Glutamatergic neuron (in vitro differentiated cells): ENCODE data around the gene SYT2. TPM values are rescaled to one million over a fixed set of nuclear protein-coding genes. Genes with fewer than 3 reads are reported as not detected.
"Not testable (repeated sequence)": the region's sequence is repeated elsewhere in the genome, so short reads cannot be mapped to it uniquely, and the experiment has no call there.

Source experiments
- DNase-seq: peaks from one replicate; pipeline ENCODE4 v3.0.0; 2022
- H3K27ac Mint-ChIP-seq: one replicate; pipeline ENCODE4 v1.8.0; 2020; ENCODE audit warnings: mild to moderate bottlenecking, mixed read lengths, inconsistent platforms; ENCODE audit not compliant: unreplicated experiment
- H3K27me3 Mint-ChIP-seq: one replicate; pipeline ENCODE4 v1.8.0; 2020; ENCODE audit warnings: mild to moderate bottlenecking, moderate library complexity, mixed read lengths, inconsistent platforms; ENCODE audit not compliant: unreplicated experiment
- H3K36me3 Mint-ChIP-seq: one replicate; pipeline ENCODE4 v1.8.0; 2020; ENCODE audit warnings: mild to moderate bottlenecking, mixed read lengths, inconsistent platforms; ENCODE audit not compliant: unreplicated experiment
- H3K4me1 Mint-ChIP-seq: one replicate; pipeline ENCODE4 v1.8.0; 2020; ENCODE audit warnings: mild to moderate bottlenecking, low read depth, mixed read lengths, inconsistent platforms; ENCODE audit not compliant: unreplicated experiment
- H3K4me3 Mint-ChIP-seq: one replicate; pipeline ENCODE4 v1.8.0; 2020; ENCODE audit warnings: mild to moderate bottlenecking, mixed read lengths, inconsistent platforms; ENCODE audit not compliant: unreplicated experiment
- H3K9me3 Mint-ChIP-seq: one replicate; pipeline ENCODE4 v1.8.0; 2020; ENCODE audit warnings: mild to moderate bottlenecking, moderate library complexity, mixed read lengths, inconsistent platforms; ENCODE audit not compliant: unreplicated experiment
- total RNA-seq: library from RNA; stranded (reverse); fragmentation: NEBNext Ultra II Directional; extraction: Animal tissue kit (Norgen Biotek cat#: 25700); gene quantifications from one replicate; pipeline ENCODE4 v1.2.1, GENCODE V29; 2021; ENCODE audit not compliant: unreplicated experiment

The SYT2 gene
- total RNA-seq, 1 donor from 2014 or later: 2.6 TPM

- not testable (repeated sequence) for H3K27me3 Mint-ChIP-seq, H3K36me3 Mint-ChIP-seq, H3K27ac Mint-ChIP-seq, H3K9me3 Mint-ChIP-seq, DNase-seq, H3K4me1 Mint-ChIP-seq, H3K4me3 Mint-ChIP-seq
Measured at GRCh38 chr1:202544766-202545449, 165.3 kb downstream of the SYT2 start.

- H3K4me3 Mint-ChIP-seq, H3K27me3 Mint-ChIP-seq, H3K27ac Mint-ChIP-seq: not testable (repeated sequence)
Measured at GRCh38 chr1:202543537-202543936, 166.7 kb downstream of the SYT2 start.

GRCh38 chr1:202542415-202542814 is 167.8 kb downstream of the SYT2 start:
- DNase-seq, H3K27ac Mint-ChIP-seq, H3K36me3 Mint-ChIP-seq, H3K9me3 Mint-ChIP-seq, H3K27me3 Mint-ChIP-seq, H3K4me1 Mint-ChIP-seq, H3K4me3 Mint-ChIP-seq: not testable (repeated sequence)

More at GRCh38 chr1:202543537-202543936, 166.7 kb downstream of the SYT2 start:
- H3K36me3 Mint-ChIP-seq, H3K9me3 Mint-ChIP-seq, DNase-seq, H3K4me1 Mint-ChIP-seq: not testable (repeated sequence)

GRCh38 chr1:202540858-202541257 is 169.4 kb downstream of the SYT2 start:
- H3K27ac Mint-ChIP-seq, H3K4me1 Mint-ChIP-seq, H3K4me3 Mint-ChIP-seq, H3K9me3 Mint-ChIP-seq, H3K27me3 Mint-ChIP-seq, H3K36me3 Mint-ChIP-seq, DNase-seq: not testable (repeated sequence)

Other genes with a start within 250 kb of the SYT2 start
- 338 TPM for gene KDM5B, start 98.0 kb upstream of the SYT2 start, total RNA-seq
- gene PCAT6, start 100.5 kb upstream of the SYT2 start, total RNA-seq: 7.7 TPM
- 16.4 TPM for gene RABIF, start 178.7 kb upstream of the SYT2 start, total RNA-seq
- gene KLHL12, start 216.8 kb upstream of the SYT2 start, total RNA-seq: 30.9 TPM
- 48.4 TPM for gene ADIPOR1, start 247.9 kb upstream of the SYT2 start, total RNA-seq